22Rv1 (cell line): ENCODE data around the gene FOXP4.

Experiments used
- CTCF ChIP-seq: fragments of 450-650 bp; IDR thresholded peaks from 2 replicates; pipeline ENCODE4 v1.5.1; 2017; ENCODE audit warnings: mild to moderate bottlenecking
- ZFX ChIP-seq: fragments of 450-650 bp; IDR thresholded peaks from 2 replicates; pipeline ENCODE4 v1.6.1; 2017; ENCODE audit warnings: antibody characterized with exemption, borderline replicate concordance

DNA sequence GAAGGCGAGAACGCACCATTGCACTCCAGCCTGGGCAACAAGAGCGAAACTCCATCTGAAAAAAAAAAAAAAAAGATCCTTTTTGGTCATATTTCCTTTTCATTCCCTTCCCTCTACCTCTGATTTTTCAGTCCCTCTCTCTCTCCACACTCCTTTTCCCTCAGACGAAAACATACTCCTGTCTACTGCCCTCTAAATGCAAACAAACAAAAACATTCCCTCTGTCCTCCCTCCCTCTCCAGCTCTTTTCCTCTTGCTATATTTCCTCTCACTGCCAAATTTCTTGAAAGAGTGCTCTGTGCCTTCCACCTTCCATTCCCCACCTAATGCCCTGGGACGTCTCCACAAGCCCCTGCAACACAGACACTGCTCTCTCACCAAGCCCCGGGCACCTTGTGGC, 77.1 kb downstream of the FOXP4 start:
- TF ChIP-seq CTCF (no peak), ZFX (no peak)
